ENCODE measurements around the gene FAM131C.

FAM131C gene

GRCh38 chr1:16014509-16015482 is 58.7 kb downstream of the FAM131C start:
- peak; percentile 85 for DNase-seq

- DNase-seq = no peak
These were observed 59.6 kb downstream of the FAM131C start for GRCh38 chr1:16013908-16014258.

- DNase-seq = peak; percentile 86
These were observed 60.1 kb downstream of the FAM131C start for GRCh38 chr1:16013220-16013907.

- peak; percentile 95 for DNase-seq
These were observed 60.7 kb downstream of the FAM131C start for GRCh38 chr1:16012590-16013219.

DNA sequence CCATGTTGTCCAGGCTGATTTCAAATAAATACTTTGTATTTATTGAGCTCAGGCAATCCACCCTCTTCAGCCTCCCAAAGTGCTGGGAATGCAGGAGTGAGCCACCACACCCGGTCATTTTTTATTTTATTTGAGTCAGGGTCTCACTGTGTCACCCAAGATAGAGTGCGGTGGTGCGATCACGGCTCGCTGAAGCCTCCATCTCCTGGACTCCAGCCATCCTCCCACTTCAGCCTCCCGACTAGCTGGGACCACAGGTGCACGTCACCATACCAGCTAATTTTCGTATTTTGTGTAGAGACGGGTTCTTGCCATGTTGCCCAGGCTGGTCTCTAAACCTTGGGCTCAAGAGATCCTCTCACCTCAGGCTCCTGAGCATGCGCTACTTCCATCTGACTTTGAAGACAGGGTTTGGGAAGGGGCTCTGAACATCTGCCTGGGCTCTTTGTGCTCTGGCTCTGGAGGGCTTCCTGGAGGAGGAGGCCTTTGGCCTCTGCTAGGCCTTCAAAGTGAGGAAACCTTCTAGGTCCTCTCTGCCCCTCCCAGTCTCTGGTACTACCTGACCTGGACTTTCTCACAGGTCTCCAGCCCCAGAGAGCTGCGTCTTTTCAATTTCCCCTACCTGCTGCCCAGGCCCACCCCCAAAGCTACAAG is 61.4 kb downstream of the FAM131C start:
- DNase-seq = no peak

- DNase-seq = no peak
These were observed 62.6 kb downstream of the FAM131C start for GRCh38 chr1:16010837-16011236.

DNA sequence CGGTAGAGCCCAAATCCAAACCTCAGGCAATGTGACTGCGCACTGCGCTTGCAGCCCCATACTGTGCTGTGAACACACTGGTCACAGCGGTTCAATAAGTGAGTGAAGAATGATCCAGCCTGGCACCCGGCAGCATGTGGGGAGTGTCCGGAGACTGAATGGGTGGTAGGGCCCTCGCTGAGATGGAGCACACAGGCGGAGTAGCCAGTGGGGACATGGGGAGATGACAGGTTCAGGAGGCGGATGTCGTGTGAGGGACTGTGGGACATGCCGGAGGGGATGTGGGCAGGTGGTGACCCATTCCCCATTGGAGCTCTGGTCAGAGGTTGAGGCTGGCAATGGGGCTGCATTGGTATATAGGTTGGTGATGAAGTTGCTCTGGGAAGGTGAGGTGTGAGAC is 63.8 kb downstream of the FAM131C start:
- no peak for DNase-seq

DNA sequence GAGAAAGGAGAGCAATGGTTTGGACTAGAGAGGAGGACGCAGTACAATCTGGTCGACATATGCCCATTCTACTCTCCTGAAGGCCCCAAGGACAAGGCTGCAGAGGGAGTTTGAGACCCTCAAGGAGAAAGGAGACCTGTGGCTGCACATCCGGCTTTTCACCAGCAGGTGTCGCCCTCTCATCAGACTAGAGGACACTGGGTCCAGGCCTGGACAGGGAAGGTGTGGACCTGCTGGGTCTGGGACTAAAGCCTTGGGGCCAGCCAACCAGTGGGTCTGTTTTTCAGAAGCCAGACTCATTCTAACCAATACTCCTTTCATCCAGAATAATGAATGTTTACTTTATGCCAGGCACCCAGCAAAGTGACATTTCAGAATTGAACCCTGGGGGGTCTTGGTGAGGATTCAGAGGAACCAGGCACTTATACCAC is 64.4 kb downstream of the FAM131C start:
- peak; percentile 81 for DNase-seq
